DMS153 treated with DMSO at 0.1 percent for 48 hours (cell line): ENCODE data around the gene CETP.
"Not testable (repeated sequence)": the region's sequence is repeated elsewhere in the genome, so short reads cannot be mapped to it uniquely, and the experiment has no call there.

Experiments
- DNase-seq: peaks from one replicate; lab custom pipeline; 2025; ENCODE audit not compliant: unreplicated experiment; lab: John Stamatoyannopoulos, UW

The CETP gene

DNA sequence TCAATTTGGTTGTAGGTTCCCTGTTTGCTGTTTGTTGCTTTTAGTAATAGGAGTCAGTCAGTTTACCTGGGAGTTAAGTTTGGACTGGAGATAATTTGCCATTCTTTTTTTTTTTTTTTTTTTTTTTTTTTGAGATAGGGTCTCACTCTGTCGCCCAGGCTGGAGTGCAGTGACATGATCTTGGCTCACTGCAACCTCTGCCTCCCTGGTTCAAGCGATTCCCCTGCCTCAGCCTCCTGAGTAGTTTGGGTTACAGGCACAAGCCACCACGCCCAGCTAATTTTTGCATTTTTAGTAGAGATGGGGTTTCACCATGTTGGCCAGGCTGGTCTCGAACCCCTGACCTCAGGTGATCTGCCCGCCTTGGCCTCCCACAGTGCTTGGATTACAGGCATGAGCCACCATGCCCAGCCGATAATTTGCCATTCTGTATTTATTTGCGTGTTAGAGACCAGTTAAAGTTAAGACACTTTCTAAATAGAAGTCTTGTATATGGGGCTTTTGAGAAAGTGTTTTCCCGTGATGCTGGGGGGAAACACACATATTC is 27.1 kb upstream of the CETP start:
- not testable (repeated sequence) for DNase-seq

DNA sequence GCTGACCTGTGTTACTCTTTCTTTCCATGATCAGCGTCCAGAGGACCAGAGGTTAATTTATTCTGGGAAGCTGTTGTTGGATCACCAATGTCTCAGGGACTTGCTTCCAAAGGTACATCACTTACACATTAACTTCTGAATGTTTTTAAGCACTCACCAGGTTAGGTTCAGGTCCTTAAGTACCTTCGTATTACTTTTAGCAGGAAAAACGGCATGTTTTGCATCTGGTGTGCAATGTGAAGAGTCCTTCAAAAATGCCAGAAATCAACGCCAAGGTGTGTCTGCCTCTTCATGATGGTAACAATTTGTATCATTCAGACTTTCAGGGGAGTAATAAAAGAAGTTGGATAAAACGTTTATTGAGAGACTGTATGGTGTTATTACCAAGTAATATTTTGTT is 26.5 kb upstream of the CETP start:
- no peak for DNase-seq

- no peak for DNase-seq
These were observed 25.3 kb upstream of the CETP start for GRCh38 chr16:56936491-56936890.

GRCh38 chr16:56936950-56937349 is 24.8 kb upstream of the CETP start:
- DNase-seq: no peak

DNA sequence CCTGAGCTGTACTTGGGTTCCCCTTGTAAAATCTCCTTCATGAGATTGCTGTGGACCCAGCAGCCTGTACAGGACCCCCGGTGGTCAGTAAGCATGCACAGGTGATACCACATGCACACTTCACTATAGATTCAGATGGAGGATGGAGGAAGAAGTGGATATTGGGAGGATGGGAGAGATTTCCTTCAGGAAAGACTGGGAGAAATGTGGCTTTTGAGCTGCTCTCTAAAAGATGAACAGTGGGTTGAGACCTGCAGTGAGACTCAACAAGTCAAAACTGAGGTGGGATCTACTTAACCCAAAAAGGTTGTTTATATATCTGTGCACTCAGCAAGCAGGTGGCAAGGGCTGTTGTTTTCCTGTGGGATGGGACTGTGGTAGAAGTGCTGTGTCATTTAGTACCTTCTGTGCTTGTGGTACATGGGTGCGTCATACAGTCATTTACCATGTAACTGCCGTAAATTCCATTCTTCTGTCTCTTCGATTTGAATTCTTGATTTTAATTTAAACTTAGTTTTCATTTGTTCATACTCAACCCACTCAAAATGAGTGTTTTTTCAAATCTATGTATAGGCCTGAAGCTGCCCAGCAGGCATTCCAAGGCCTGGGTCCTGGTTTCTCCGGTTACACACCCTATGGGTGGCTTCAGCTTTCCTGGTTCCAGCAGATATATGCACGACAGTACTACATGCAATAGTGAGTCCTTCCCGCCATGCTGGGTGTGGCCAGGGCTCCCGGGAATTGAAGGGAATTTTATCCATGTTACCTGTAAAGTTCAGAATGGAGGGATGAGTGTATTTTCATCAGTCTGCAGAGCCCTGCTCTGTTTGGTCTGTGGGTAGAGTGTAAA is 22.9 kb upstream of the CETP start:
- no peak for DNase-seq

- no peak for DNase-seq
These were observed 21.9 kb upstream of the CETP start for GRCh38 chr16:56939801-56940200.

DNA sequence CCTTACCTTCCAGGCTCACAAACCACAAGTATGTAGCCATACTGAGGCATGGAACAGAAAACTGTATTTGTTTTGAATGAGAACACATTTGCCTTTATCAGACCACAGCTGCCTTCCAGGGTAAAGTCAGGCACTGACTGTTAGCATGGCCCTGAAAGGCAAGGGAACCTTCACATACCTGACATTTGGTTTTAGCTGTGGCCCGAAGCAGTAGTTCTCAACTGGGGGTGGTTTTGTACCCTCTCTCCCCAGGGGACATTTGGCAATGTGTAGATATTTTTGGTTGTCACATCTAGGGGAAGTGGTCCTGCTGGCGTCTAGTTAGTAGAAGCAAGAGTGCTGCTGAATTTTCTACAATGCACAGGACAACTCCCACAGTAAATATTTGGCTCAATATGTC is 20.7 kb upstream of the CETP start:
- no peak for DNase-seq

GRCh38 chr16:56941856-56942331 is 19.9 kb upstream of the CETP start:
- DNase-seq: no peak

- no peak for DNase-seq
These were observed 17.9 kb upstream of the CETP start for GRCh38 chr16:56943761-56944375.

DNA sequence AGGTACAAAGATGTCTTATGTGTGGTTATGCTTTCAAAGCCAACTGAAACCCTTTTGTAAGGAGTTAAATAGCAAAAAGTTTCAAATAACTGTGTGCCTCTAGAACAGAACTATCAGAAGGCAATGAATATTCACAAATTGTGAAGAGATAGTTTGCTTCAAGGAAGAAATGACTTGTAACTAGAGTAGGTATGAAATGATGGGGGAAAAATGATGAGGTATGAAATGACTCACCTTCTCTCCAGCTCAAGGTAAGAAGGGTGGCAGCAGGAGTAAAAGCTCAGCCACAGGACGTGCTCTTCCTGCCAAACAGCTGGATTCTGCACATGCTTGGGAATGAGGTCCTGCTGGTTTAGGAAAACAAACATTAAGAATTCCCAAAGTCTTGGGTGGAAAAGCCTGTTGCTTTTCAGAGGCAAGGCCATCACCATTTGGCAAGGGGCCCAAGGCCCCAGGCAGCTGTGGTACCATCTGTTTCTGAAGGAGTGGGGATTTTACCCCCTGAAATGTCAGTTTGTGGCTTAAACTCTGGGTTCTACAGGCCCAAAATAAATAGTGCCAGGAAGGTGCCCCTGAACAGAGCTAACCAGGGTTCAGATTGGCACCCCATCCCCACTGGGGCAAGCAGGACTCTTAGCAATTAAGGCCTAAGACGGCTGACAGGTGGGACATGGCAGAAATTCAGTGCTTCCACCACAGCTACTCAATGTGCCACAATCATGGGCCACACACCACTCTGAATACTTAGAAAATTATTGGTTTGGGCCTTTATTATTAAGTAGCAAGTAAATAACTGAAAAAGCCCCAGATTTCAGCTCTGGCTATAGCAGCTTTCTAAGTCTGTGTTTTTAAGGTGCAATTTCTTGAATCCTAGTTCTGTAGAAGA is 16.6 kb upstream of the CETP start:
- DNase-seq: no peak

DNA sequence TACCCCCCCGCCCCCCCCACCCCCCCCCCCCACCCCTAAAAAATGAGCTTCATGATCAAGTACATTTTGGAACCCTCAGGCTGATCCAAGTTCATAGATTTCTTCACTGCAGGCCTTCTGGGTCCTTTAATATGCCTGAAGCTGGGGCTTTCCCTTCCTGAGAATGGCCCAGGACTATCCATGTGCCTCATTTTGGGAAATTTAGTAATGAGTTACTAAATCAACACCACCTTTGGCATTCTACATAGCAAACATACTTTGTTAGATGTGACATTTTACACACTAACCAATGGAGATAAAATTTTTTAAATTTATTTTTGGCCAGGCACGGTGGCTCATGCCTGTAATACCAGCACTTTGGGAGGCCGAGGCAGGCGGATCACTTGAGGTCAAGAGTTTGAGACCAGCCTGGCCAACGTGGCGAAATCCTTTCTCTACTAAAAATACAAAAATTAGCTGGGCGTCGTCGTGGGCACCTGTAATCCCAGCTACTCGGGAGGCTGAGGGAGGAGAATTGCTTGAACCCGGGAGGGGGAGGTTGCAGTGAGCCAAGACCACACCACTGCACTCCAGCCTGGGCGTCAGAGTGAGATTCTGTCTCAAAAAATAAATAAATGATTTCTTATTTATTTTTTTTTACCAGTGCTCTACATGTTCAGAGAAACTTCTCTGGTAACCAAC is 15.8 kb upstream of the CETP start:
- DNase-seq: no peak

- DNase-seq: no peak
These were observed 14.8 kb upstream of the CETP start for GRCh38 chr16:56946767-56947603.

GRCh38 chr16:56947604-56947995 is 14.2 kb upstream of the CETP start:
- no peak for DNase-seq

- no peak for DNase-seq
These were observed 13.5 kb upstream of the CETP start for GRCh38 chr16:56948234-56948633.

- DNase-seq: no peak
These were observed 11.7 kb upstream of the CETP start for GRCh38 chr16:56950051-56950450.

DNA sequence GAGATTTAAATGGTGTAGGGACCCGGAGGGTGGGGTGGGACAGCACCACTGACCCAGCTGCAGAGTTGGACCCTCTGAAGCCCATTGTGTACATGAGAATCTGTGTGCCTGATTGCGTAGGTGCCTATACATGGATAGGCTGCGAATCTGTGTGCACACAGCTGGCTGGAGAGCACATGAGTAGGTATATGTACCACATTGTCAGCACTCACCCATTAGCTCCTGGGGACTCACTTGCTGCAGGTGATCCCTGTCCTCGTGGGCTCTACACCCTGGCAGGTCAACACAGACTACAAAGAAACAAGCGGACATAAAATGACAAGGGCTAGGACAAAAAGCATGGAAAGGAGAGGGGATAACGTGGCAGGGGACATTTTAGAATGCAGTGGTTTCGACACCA is 11.3 kb upstream of the CETP start:
- DNase-seq: no peak

DNA sequence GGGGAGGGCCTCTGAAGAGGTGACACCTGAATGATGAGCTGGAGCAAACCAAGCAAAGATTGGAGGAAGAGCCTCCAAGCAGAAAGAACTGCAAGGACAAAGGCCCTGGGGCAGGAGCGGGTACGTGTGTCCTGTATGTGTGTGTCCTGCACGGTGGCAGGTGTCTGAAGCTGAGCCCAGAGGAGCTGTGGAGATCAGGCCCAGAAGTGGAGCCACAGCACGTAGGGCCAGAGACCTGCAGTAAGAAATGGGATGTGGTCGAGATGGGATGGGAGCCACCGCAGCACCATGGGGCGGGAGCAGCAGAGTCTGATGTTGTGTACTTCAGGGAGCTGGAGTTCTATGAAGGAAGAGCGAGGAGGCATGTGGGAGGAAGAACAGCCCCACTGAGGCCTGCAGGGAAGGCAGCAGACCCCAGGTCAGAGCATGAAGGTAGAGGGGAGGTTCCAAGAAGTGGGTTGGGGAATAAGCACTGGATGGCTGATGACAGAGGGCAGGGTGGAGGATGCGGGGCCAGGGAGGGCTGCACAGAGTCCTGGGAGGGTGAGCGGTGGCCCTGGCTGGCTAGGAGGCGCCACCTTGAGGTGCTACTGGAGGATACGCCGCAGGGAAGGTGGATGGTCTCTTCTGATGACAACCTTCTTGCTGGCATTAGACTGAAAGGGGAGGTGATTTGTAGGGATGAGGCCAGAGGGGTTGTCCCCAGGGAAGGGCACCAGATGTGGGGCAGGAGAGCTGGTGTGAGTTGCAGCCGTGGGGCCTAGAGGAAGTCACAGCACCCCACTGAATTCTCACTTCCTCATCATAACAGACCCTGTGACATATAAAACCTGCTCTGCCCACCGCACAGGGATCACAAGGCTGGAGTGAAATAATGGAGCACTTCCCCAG is 10.6 kb upstream of the CETP start:
- DNase-seq: peak; percentile 4

DNA sequence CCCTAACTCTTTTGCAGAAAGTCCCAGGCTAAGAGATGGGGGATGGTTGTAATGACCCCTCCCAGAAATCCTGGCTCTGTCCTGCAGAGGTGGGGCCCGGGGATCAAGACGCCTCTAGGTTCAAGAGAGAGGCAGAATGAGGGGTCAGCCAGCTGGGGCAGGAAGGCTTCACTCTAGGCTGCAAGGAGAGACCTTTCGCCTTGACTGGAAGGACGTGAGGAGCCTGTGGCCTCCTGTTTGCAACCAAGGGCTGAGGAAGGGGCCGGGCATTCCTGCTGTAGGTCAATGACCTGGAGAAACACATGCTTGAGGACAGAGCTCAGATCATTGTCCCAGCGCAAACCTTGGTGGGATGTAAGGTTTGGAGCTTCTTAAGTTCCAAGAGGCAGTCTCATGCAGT is 8.7 kb upstream of the CETP start:
- DNase-seq: no peak

DNA sequence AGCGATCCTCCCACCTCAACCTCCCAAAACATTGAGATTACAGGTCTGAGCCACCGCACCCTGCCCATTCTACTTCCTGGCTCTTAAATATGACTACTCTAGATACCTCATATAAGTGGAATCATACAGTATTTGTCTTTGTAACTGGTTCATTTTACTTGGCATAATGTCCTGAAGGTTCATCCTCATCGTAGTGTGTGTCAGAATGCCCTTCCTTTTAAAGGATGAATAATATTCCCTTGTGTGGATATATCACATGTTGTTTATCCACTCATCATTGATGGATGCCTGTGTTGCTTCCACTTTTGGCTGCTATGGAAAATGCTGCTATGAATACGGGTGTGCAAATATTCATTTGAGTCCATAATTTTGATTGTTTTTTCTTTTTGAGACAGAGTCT is 5.7 kb upstream of the CETP start:
- DNase-seq: no peak
